ENCODE measurements around the gene CEP57L1. TPM values are rescaled to one million over a fixed set of nuclear protein-coding genes. Genes with fewer than 3 reads are reported as not detected.

The CEP57L1 gene
- total RNA-seq, 1 experiment from 2014 or later = 8.4 TPM

- no peak overlapping the region for H2AK5ac ChIP-seq (ENCODE audit: insufficient read length, low read length)
- H3K27me3 Mint-ChIP-seq (ENCODE audit: low read depth) = no peaks in the 10 kb centered on the region
- H2BK15ac ChIP-seq (ENCODE audit: low read depth, low read length) = no peak overlapping the region
These were observed 3.8 kb upstream of the CEP57L1 start for GRCh38 chr6:109091314-109092024.

More at GRCh38 chr6:109091314-109092024, 3.8 kb upstream of the CEP57L1 start:
- H3K27me3 ChIP-seq (ENCODE audit: insufficient read depth, low read length) = no peaks in the 10 kb centered on the region
- H3K9ac ChIP-seq (ENCODE audit: extremely low read depth, insufficient read length, low read length) = no peak overlapping the region
- Mint-ChIP-seq H3K9me3 (no peaks in the 10 kb centered on the region; a peak in 1 of 5 replicates), H3K4me1 (peaks cover 31 to 40% of the 10 kb centered on the region in 2 experiments), H3K27ac (no peak overlapping the region), H3K36me3 (ENCODE audit: insufficient read depth in 1 of 3, low read depth in 3 of 3) (no peaks in the 10 kb centered on the region), H3K4me3 (no peak overlapping the region)
- H3K4me1 ChIP-seq (ENCODE audit: insufficient read depth, low read length) = no peaks in the 10 kb centered on the region
- no peak overlapping the region for H2BK120ac ChIP-seq (ENCODE audit: low read depth, low read length, poor library complexity, severe bottlenecking)
- TF ChIP-seq, protein P1, sequence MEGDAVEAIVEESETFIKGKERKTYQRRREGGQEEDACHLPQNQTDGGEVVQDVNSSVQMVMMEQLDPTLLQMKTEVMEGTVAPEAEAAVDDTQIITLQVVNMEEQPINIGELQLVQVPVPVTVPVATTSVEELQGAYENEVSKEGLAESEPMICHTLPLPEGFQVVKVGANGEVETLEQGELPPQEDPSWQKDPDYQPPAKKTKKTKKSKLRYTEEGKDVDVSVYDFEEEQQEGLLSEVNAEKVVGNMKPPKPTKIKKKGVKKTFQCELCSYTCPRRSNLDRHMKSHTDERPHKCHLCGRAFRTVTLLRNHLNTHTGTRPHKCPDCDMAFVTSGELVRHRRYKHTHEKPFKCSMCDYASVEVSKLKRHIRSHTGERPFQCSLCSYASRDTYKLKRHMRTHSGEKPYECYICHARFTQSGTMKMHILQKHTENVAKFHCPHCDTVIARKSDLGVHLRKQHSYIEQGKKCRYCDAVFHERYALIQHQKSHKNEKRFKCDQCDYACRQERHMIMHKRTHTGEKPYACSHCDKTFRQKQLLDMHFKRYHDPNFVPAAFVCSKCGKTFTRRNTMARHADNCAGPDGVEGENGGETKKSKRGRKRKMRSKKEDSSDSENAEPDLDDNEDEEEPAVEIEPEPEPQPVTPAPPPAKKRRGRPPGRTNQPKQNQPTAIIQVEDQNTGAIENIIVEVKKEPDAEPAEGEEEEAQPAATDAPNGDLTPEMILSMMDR (conservative IDR thresholded peaks at IDR 0.05) = no peak
- no peak overlapping the region for H4K8ac ChIP-seq (replicated peaks; ENCODE audit: insufficient read length, low read depth, low read length)
- no peak overlapping the region for H3K23ac ChIP-seq (ENCODE audit: insufficient read length, low read depth, low read length)
- no peak overlapping the region for H2AFZ ChIP-seq (ENCODE audit: low read length)
- H3K79me2 ChIP-seq (ENCODE audit: insufficient read depth, low read length) = no peaks in the 10 kb centered on the region
- no peak overlapping the region for H4K5ac ChIP-seq (ENCODE audit: insufficient read length, low read depth, low read length)
- H3K79me1 ChIP-seq (ENCODE audit: insufficient read depth, low read depth, low read length, poor library complexity, severe bottlenecking) = no peaks in the 10 kb centered on the region
- H2BK20ac ChIP-seq (ENCODE audit: low read depth, low read length, poor library complexity, severe bottlenecking) = no peak overlapping the region
- no peak for DNase-seq
- H3K27ac ChIP-seq (ENCODE audit: insufficient read length, low read depth, low read length) = no peak overlapping the region
- no peak overlapping the region for H3K56ac ChIP-seq (ENCODE audit: insufficient read length, low read depth, low read length)
- no peaks in the 10 kb centered on the region for H3K9me3 ChIP-seq (ENCODE audit: control insufficient read depth, low read depth, low read length)
- H4K20me1 ChIP-seq (ENCODE audit: control insufficient read depth, insufficient read depth, insufficient read length) = no peaks in the 10 kb centered on the region
- no peak overlapping the region for H3K18ac ChIP-seq (ENCODE audit: insufficient read length, low read depth, low read length)
- WGBS (ENCODE audit: extremely low coverage, insufficient read length, low lambda C conversion rate) = no CpG with 5 or more reads among the region's 5 CpGs
- H3K23me2 ChIP-seq (ENCODE audit: insufficient read length, low read depth, low read length, poor library complexity, severe bottlenecking) = peaks cover 10% of the 10 kb centered on the region
- no peak overlapping the region for H3K14ac ChIP-seq (ENCODE audit: insufficient read depth, low read length)
- no peak overlapping the region for H3K4me2 ChIP-seq (ENCODE audit: insufficient read depth, insufficient read length, low read length)
- H3T11ph ChIP-seq (ENCODE audit: low read length) = no peak overlapping the region
- H4K91ac ChIP-seq (ENCODE audit: insufficient read length, low read depth, low read length) = no peak overlapping the region
- H2BK5ac ChIP-seq (ENCODE audit: insufficient read length, low read length) = no peak overlapping the region
- H2BK12ac ChIP-seq (ENCODE audit: insufficient read length, low read depth, low read length) = no peak overlapping the region
- no peak overlapping the region for H3K4ac ChIP-seq (ENCODE audit: low read depth, low read length)
